H9 (cell line): Measurements from ENCODE around the gene SCFD2. TPM values are rescaled to one million over a fixed set of nuclear protein-coding genes. Genes with fewer than 3 reads are reported as not detected.

Experiments
- DNase-seq: peaks from one replicate; pipeline ENCODE4 v3.0.0-alpha.2; 2017
- H2AFZ ChIP-seq: one replicate; pipeline ENCODE4 v1.6.1; 2013; ENCODE audit warnings: mild to moderate bottlenecking, low read length, control low read depth, moderate library complexity
- H2AK5ac ChIP-seq: 2 replicates; pipeline ENCODE4 v1.6.1; 2013; ENCODE audit warnings: low read length, control low read depth, mixed read lengths; ENCODE audit not compliant: insufficient read length
- H2BK120ac ChIP-seq: one replicate; pipeline ENCODE4 v1.6.1; 2013; ENCODE audit warnings: low read depth, mild to moderate bottlenecking, low read length, control low read depth, inconsistent platforms; ENCODE audit not compliant: poor library complexity, severe bottlenecking
- H2BK12ac ChIP-seq: 2 replicates; pipeline ENCODE4 v1.6.1; 2013; ENCODE audit warnings: low read length, control low read depth, mixed read lengths, low read depth; ENCODE audit not compliant: insufficient read length
- H2BK15ac ChIP-seq: 2 replicates; pipeline ENCODE4 v1.6.1; 2013; ENCODE audit warnings: low read depth, low read length, control low read depth
- H2BK20ac ChIP-seq: one replicate; pipeline ENCODE4 v1.6.1; 2013; ENCODE audit warnings: low read depth, mild to moderate bottlenecking, low read length, control low read depth, inconsistent platforms; ENCODE audit not compliant: poor library complexity, severe bottlenecking
- H2BK5ac ChIP-seq: 2 replicates; pipeline ENCODE4 v1.6.1; 2013; ENCODE audit warnings: low read length, control low read depth, mixed read lengths; ENCODE audit not compliant: insufficient read length
- H3K14ac ChIP-seq: 2 replicates; pipeline ENCODE4 v1.6.1; 2013; ENCODE audit warnings: low read length, control low read depth; ENCODE audit not compliant: insufficient read depth
- H3K18ac ChIP-seq: 2 replicates; pipeline ENCODE4 v1.6.1; 2013; ENCODE audit warnings: low read depth, mild to moderate bottlenecking, mixed read lengths, low read length, control low read depth; ENCODE audit not compliant: insufficient read length
- H3K23ac ChIP-seq: 2 replicates; pipeline ENCODE4 v1.6.1; 2013; ENCODE audit warnings: low read length, control low read depth, mixed read lengths, low read depth; ENCODE audit not compliant: insufficient read length
- H3K23me2 ChIP-seq: 2 replicates; pipeline ENCODE4 v1.6.1; 2013; ENCODE audit warnings: low read depth, mild to moderate bottlenecking, mixed read lengths, low read length, control low read depth; ENCODE audit not compliant: insufficient read length, poor library complexity, severe bottlenecking
- H3K27ac ChIP-seq: 2 replicates; pipeline ENCODE4 v1.5.1; 2013; ENCODE audit warnings: low read length, control low read depth, mixed read lengths, low read depth; ENCODE audit not compliant: insufficient read length
- H3K27me3 ChIP-seq: 2 replicates; pipeline ENCODE4 v1.6.1; 2013; ENCODE audit warnings: low read length, control low read depth, inconsistent platforms; ENCODE audit not compliant: insufficient read depth
- H3K4ac ChIP-seq: 2 replicates; pipeline ENCODE4 v1.6.1; 2013; ENCODE audit warnings: low read depth, mild to moderate bottlenecking, control low read depth, inconsistent platforms, low read length, moderate library complexity
- H3K4me1 ChIP-seq: 2 replicates; pipeline ENCODE4 v1.6.1; 2013; ENCODE audit warnings: low read length, control low read depth, inconsistent platforms; ENCODE audit not compliant: insufficient read depth
- H3K4me2 ChIP-seq: 2 replicates; pipeline ENCODE4 v1.6.1; 2013; ENCODE audit warnings: low read length, control low read depth, mixed read lengths; ENCODE audit not compliant: insufficient read length, insufficient read depth
- H3K56ac ChIP-seq: 2 replicates; pipeline ENCODE4 v1.6.1; 2013; ENCODE audit warnings: low read depth, mild to moderate bottlenecking, mixed read lengths, low read length, control low read depth; ENCODE audit not compliant: insufficient read length
- H3K79me1 ChIP-seq: 2 replicates; pipeline ENCODE4 v1.6.1; 2013; ENCODE audit warnings: low read depth, mild to moderate bottlenecking, moderate library complexity, low read length, control low read depth, inconsistent platforms; ENCODE audit not compliant: insufficient read depth, poor library complexity, severe bottlenecking
- H3K79me2 ChIP-seq: 2 replicates; pipeline ENCODE4 v1.6.1; 2013; ENCODE audit warnings: low read length, control low read depth, inconsistent platforms; ENCODE audit not compliant: insufficient read depth
- H3K9ac ChIP-seq: 2 replicates; pipeline ENCODE4 v1.6.1; 2013; ENCODE audit warnings: low read length, control low read depth, mixed read lengths; ENCODE audit not compliant: insufficient read length; ENCODE audit errors: extremely low read depth
- H3K9me3 ChIP-seq: one replicate; pipeline ENCODE4 v1.6.1; 2013; ENCODE audit warnings: low read depth, low read length, inconsistent platforms; ENCODE audit not compliant: control insufficient read depth
- H3T11ph ChIP-seq: one replicate; pipeline ENCODE4 v1.6.1; 2013; ENCODE audit warnings: mild to moderate bottlenecking, low read length, control low read depth, inconsistent platforms
- H4K20me1 ChIP-seq: one replicate; pipeline ENCODE4 v1.6.1; 2013; ENCODE audit not compliant: control insufficient read depth, insufficient read length, insufficient read depth
- H4K5ac ChIP-seq: 2 replicates; pipeline ENCODE4 v1.6.1; 2013; ENCODE audit warnings: low read depth, mild to moderate bottlenecking, mixed read lengths, low read length, control low read depth; ENCODE audit not compliant: insufficient read length
- H4K8ac ChIP-seq: replicated peaks from 2 replicates; pipeline ENCODE4 v1.6.1; 2013; ENCODE audit warnings: low read length, control low read depth, mixed read lengths, low read depth; ENCODE audit not compliant: insufficient read length
- H4K91ac ChIP-seq: 2 replicates; pipeline ENCODE4 v1.6.1; 2013; ENCODE audit warnings: low read depth, mild to moderate bottlenecking, moderate library complexity, mixed read lengths, low read length, control low read depth; ENCODE audit not compliant: insufficient read length
- H3K27ac Mint-ChIP-seq, 3 experiments: 2 replicates in 2 of 3; 3 replicates in 1 of 3; pipeline ENCODE4 v1.8.0; 2020 to 2021; ENCODE audit warnings: mixed read lengths in 3 of 3, mild to moderate bottlenecking in 1 of 3, moderate library complexity in 1 of 3
- H3K27me3 Mint-ChIP-seq: 2 replicates; pipeline ENCODE4 v1.8.0; 2021; ENCODE audit warnings: low read depth, mild to moderate bottlenecking, moderate library complexity, mixed read lengths
- H3K36me3 Mint-ChIP-seq, 3 experiments: 2 replicates in 2 of 3; 3 replicates in 1 of 3; pipeline ENCODE4 v1.8.0; 2020 to 2021; ENCODE audit warnings: low read depth in 3 of 3, mixed read lengths in 3 of 3; ENCODE audit not compliant: insufficient read depth in 1 of 3
- H3K4me1 Mint-ChIP-seq, 2 experiments: 2 replicates each; pipeline ENCODE4 v1.8.0; 2020; ENCODE audit warnings: mixed read lengths in 2 of 2
- H3K4me3 Mint-ChIP-seq, 2 experiments: 2 replicates in 1 of 2; 3 replicates in 1 of 2; pipeline ENCODE4 v1.8.0; 2020 to 2021; ENCODE audit warnings: mild to moderate bottlenecking in 2 of 2, mixed read lengths in 2 of 2, moderate library complexity in 1 of 2
- H3K9me3 Mint-ChIP-seq, 2 experiments: 2 replicates in 1 of 2; 3 replicates in 1 of 2; pipeline ENCODE4 v1.8.0; 2020; ENCODE audit warnings: mild to moderate bottlenecking in 2 of 2, mixed read lengths in 2 of 2, moderate library complexity in 1 of 2
- WGBS: extraction: QIAGEN DNeasy Blood & Tissue Kit; methylation state at CpG from one replicate; pipeline ENCODE4 v1.1.7; 2013; ENCODE audit warnings: missing lambda C conversion rate, low lambda C conversion rate, mixed read lengths; ENCODE audit not compliant: insufficient read length; ENCODE audit errors: extremely low coverage; 5-methylcytosine and 5-hydroxymethylcytosine counted together
- total RNA-seq: library from RNA; stranded (reverse); gene quantifications from 2 replicates; pipeline ENCODE4 v1.2.1, GENCODE V29; 2021
- TF ChIP-seq, protein P1 (sequence below): fragments of 200-600 bp; sonication (generic); conservative IDR thresholded peaks from 3 replicates; pipeline ENCODE4 v1.8.0; 2021; ENCODE audit warnings: antibody characterized with exemption, mild to moderate bottlenecking

SCFD2 gene
- total RNA-seq, 1 experiment from 2014 or later, result 10.1 TPM

DNA sequence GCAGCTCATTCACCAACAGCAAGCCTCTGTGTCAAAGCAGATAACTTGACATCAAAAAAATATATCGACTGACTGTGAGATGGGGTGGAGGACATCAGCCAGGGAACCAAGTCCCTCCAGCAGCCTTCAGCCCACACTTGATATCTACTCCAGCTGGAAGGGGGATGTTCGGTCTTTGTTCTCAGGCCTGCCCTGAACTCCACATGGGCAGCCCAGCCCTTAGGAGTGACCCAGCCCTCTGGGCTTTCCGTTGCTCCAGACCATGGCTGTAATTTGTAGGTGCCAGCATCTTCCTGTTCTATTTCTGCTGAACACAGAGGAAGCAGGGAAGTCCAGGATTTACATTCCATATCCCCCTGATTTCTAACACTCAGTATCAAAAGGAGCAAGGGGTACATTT lies 486.4 kb downstream of the SCFD2 start:
- Histone ChIP-seq H3K18ac (no peak overlapping the region), H2BK20ac (no peak overlapping the region), H3K27ac (no peak overlapping the region), H2BK15ac (no peak overlapping the region), H3K27me3 (no peaks in the 10 kb centered on the region), H4K8ac (no peak overlapping the region), H3K79me1 (no peaks in the 10 kb centered on the region), H3K23ac (no peak overlapping the region), H2AK5ac (no peak overlapping the region), H3K4me2 (no peak overlapping the region), H3K4me1 (peaks cover 6% of the 10 kb centered on the region; the same call in 1 of the 2 replicates), H3K9ac (no peak overlapping the region), H2BK12ac (no peak overlapping the region), H2BK5ac (no peak overlapping the region), H3T11ph (no peak overlapping the region), H3K23me2 (no peaks in the 10 kb centered on the region), H2AFZ (no peak overlapping the region), H3K4ac (no peak overlapping the region), H2BK120ac (no peak overlapping the region), H4K20me1 (no peaks in the 10 kb centered on the region), H3K79me2 (no peaks in the 10 kb centered on the region), H3K9me3 (no peaks in the 10 kb centered on the region), H4K91ac (no peak overlapping the region), H4K5ac (no peak overlapping the region), H3K14ac (no peak overlapping the region), H3K56ac (no peak overlapping the region)
- H3K9me3 Mint-ChIP-seq, result peaks cover 5 to 7% of the 10 kb centered on the region in 2 experiments
- no peak overlapping the region for H3K4me3 Mint-ChIP-seq
- peaks cover 54 to 56% of the 10 kb centered on the region in 2 experiments for H3K4me1 Mint-ChIP-seq
- TF ChIP-seq, protein P1, sequence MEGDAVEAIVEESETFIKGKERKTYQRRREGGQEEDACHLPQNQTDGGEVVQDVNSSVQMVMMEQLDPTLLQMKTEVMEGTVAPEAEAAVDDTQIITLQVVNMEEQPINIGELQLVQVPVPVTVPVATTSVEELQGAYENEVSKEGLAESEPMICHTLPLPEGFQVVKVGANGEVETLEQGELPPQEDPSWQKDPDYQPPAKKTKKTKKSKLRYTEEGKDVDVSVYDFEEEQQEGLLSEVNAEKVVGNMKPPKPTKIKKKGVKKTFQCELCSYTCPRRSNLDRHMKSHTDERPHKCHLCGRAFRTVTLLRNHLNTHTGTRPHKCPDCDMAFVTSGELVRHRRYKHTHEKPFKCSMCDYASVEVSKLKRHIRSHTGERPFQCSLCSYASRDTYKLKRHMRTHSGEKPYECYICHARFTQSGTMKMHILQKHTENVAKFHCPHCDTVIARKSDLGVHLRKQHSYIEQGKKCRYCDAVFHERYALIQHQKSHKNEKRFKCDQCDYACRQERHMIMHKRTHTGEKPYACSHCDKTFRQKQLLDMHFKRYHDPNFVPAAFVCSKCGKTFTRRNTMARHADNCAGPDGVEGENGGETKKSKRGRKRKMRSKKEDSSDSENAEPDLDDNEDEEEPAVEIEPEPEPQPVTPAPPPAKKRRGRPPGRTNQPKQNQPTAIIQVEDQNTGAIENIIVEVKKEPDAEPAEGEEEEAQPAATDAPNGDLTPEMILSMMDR, result no peak
- H3K36me3 Mint-ChIP-seq, result peaks cover 0 to 11% (median 10%) of the 10 kb centered on the region in 3 experiments; a peak in 5 of 7 replicates
- no peak overlapping the region for H3K27ac Mint-ChIP-seq
- H3K27me3 Mint-ChIP-seq, result peaks cover 8% of the 10 kb centered on the region
- no CpG with 5 or more reads among the region's 3 CpGs for WGBS
- DNase-seq, result no peak
